Smooth muscle cell (in vitro differentiated cells): ENCODE data around the gene SERTM2. TPM values are rescaled to one million over a fixed set of nuclear protein-coding genes. Genes with fewer than 3 reads are reported as not detected.

Experiments
- DNase-seq: peaks from one replicate; lab custom pipeline; 2025; ENCODE audit not compliant: unreplicated experiment; lab: John Stamatoyannopoulos, UW
- H2AFZ ChIP-seq: fragments of 200-600 bp; sonication (generic); 2 replicates; pipeline ENCODE4 v1.6.0; 2016; ENCODE audit warnings: antibody characterized with exemption, low read depth, mild to moderate bottlenecking
- H3F3A ChIP-seq: fragments of 200-600 bp; sonication (generic); 2 replicates; pipeline ENCODE4 v1.6.0; 2017; ENCODE audit warnings: antibody characterized with exemption, low read depth
- H3K27ac ChIP-seq: fragments of 200-600 bp; sonication (generic); 2 replicates; pipeline ENCODE4 v1.5.1; 2016; ENCODE audit warnings: low read depth, mild to moderate bottlenecking
- H3K27me3 ChIP-seq: fragments of 200-600 bp; sonication (generic); 2 replicates; pipeline ENCODE4 v1.6.1; 2016; ENCODE audit warnings: low read depth, mild to moderate bottlenecking
- H3K36me3 ChIP-seq: fragments of 200-600 bp; sonication (generic); 2 replicates; pipeline ENCODE4 v1.5.1; 2016; ENCODE audit warnings: low read depth
- H3K4me1 ChIP-seq: fragments of 200-600 bp; sonication (generic); 2 replicates; pipeline ENCODE4 v1.5.1; 2016; ENCODE audit warnings: low read depth
- H3K4me2 ChIP-seq: fragments of 200-600 bp; sonication (generic); 2 replicates; pipeline ENCODE4 v1.6.0; 2016; ENCODE audit warnings: mild to moderate bottlenecking
- H3K4me3 ChIP-seq: fragments of 200-600 bp; sonication (generic); 2 replicates; pipeline ENCODE4 v1.5.1; 2016; ENCODE audit warnings: mild to moderate bottlenecking
- H3K79me2 ChIP-seq: fragments of 200-600 bp; sonication (generic); 2 replicates; pipeline ENCODE4 v1.6.0; 2016; ENCODE audit warnings: low read depth, mild to moderate bottlenecking
- H3K9ac ChIP-seq: fragments of 200-600 bp; sonication (generic); 2 replicates; pipeline ENCODE4 v1.6.0; 2016; ENCODE audit warnings: low read depth
- H3K9me3 ChIP-seq: fragments of 200-600 bp; sonication (generic); replicated peaks from 2 replicates; pipeline ENCODE4 v1.5.1; 2016; ENCODE audit warnings: low read depth
- H4K20me1 ChIP-seq: fragments of 200-600 bp; sonication (generic); 2 replicates; pipeline ENCODE4 v1.6.0; 2016; ENCODE audit warnings: low read depth
- WGBS: methylation state at CpG from one replicate; pipeline ENCODE4 v1.1.7; 2016; ENCODE audit warnings: low lambda C conversion rate; 5-methylcytosine and 5-hydroxymethylcytosine counted together
- polyA plus RNA-seq: library from polyadenylated mRNA; unstranded; fragments of >200 nt; fragmentation: Nextera tagmentation; extraction: Ambion mirVana; gene quantifications from 2 replicates; pipeline ENCODE4 v1.2.1, GENCODE V29; 2016
- total RNA-seq: library from RNA; depleted of rRNA; stranded (reverse); fragments of >200 nt; gene quantifications from 2 replicates; pipeline ENCODE4 v1.2.3, GENCODE V29; 2014
- TF ChIP-seq, protein P1 (sequence below): fragments of 200-600 bp; sonication (generic); IDR thresholded peaks from 2 replicates; pipeline ENCODE4 v1.5.1; 2017; ENCODE audit warnings: borderline replicate concordance, mild to moderate bottlenecking, antibody characterized with exemption; ENCODE audit not compliant: insufficient read depth, poor library complexity, severe bottlenecking

Gene SERTM2
- total and polyA plus RNA-seq, 2 experiments from 2014 or later: 0.31 to 0.55 TPM

DNA sequence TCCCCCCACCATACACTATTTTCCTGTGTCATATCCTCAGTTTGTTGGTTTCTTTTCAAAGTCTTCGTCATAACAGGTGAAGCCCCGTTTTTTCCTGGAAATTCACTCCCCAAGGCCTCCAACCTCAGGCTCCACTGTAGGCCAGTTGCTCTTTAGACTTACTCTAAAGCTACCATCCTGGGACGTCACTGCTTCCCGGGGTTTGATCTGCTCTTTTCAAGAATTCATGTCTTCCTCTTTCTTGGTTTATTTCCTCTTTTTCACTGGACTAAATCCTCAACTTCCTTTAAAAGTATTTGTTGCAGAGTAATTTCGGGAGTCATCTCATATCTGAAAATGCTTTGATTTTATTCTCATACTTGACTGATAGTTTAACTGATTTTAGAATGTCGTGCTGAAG, 6.5 kb upstream of the SERTM2 start:
- H3K4me3 ChIP-seq: no peak overlapping the region
- H3K9me3 ChIP-seq: no peaks in the 10 kb centered on the region
- H3K9ac ChIP-seq: no peak overlapping the region
- TF ChIP-seq, protein P1, sequence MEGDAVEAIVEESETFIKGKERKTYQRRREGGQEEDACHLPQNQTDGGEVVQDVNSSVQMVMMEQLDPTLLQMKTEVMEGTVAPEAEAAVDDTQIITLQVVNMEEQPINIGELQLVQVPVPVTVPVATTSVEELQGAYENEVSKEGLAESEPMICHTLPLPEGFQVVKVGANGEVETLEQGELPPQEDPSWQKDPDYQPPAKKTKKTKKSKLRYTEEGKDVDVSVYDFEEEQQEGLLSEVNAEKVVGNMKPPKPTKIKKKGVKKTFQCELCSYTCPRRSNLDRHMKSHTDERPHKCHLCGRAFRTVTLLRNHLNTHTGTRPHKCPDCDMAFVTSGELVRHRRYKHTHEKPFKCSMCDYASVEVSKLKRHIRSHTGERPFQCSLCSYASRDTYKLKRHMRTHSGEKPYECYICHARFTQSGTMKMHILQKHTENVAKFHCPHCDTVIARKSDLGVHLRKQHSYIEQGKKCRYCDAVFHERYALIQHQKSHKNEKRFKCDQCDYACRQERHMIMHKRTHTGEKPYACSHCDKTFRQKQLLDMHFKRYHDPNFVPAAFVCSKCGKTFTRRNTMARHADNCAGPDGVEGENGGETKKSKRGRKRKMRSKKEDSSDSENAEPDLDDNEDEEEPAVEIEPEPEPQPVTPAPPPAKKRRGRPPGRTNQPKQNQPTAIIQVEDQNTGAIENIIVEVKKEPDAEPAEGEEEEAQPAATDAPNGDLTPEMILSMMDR: no peak
- no peak for DNase-seq
- WGBS: 87% methylated on average over 6 of the region's 6 CpGs
- no peak overlapping the region for H3K27ac ChIP-seq
- no peak overlapping the region for H2AFZ ChIP-seq
- H3K27me3 ChIP-seq: no peaks in the 10 kb centered on the region
- no peaks in the 10 kb centered on the region for H3F3A ChIP-seq
- no peaks in the 10 kb centered on the region for H3K36me3 ChIP-seq
- H3K4me2 ChIP-seq: no peak overlapping the region
- no peaks in the 10 kb centered on the region for H3K79me2 ChIP-seq
- no peaks in the 10 kb centered on the region for H3K4me1 ChIP-seq
- H4K20me1 ChIP-seq: no peaks in the 10 kb centered on the region

DNA sequence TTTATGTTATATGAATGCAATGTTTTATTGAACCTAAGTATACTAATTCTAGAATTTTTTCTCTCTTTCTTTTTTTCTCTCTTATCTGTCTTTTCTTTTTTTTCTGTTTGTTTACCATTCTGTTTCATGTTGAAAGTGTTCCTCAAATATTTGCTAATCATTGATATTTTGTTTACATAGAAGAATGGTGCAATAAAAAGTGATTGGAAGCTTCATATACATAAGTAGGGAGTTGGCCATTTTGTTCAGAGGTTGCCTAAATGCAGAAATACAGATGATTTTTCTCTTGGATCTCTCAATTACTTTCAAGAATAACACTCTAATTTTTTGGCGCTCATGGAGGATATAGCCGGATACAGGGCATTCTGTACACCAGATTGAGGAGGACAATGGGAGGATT, 5.7 kb upstream of the SERTM2 start:
- Histone ChIP-seq H3K4me1 (no peaks in the 10 kb centered on the region), H3K4me2 (no peak overlapping the region), H3K27ac (no peak overlapping the region), H3K4me3 (no peak overlapping the region), H4K20me1 (no peaks in the 10 kb centered on the region), H3K36me3 (no peaks in the 10 kb centered on the region), H3K9me3 (no peaks in the 10 kb centered on the region), H3K27me3 (no peaks in the 10 kb centered on the region), H3F3A (no peaks in the 10 kb centered on the region), H2AFZ (no peak overlapping the region), H3K79me2 (no peaks in the 10 kb centered on the region), H3K9ac (no peak overlapping the region)
- TF ChIP-seq, protein P1: no peak
- no peak for DNase-seq
- 98% methylated on average over 2 of the region's 2 CpGs for WGBS

DNA sequence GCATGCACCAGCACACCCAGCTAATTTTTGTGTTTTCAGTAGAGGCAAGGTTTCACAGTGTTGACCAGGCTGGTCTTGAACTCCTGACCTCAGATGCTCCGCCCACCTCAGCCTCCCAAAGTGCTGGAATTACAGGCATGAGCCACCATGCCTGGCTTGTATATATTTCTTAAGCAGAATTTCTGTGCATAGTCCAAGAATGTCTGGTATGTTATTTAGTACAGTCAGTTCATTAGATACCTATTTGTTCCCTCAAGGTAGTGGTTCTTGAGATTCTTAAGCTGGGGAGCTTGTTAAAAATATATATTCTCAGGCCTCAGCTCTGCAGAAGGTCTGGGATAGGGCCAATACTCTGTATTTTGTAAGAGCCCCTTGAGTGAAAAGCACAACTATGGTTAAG, 4.6 kb upstream of the SERTM2 start:
- Histone ChIP-seq H3K36me3 (no peaks in the 10 kb centered on the region), H3K9me3 (no peaks in the 10 kb centered on the region), H3K27me3 (no peaks in the 10 kb centered on the region), H3K27ac (no peak overlapping the region), H3K4me2 (no peak overlapping the region), H3K79me2 (no peaks in the 10 kb centered on the region), H3F3A (no peaks in the 10 kb centered on the region), H3K4me1 (peaks cover 8% of the 10 kb centered on the region), H2AFZ (no peak overlapping the region), H3K9ac (no peak overlapping the region), H3K4me3 (no peak overlapping the region), H4K20me1 (no peaks in the 10 kb centered on the region)
- WGBS: 90% methylated on average over 1 of the region's 1 CpG
- DNase-seq: no peak
- TF ChIP-seq, protein P1: no peak

DNA sequence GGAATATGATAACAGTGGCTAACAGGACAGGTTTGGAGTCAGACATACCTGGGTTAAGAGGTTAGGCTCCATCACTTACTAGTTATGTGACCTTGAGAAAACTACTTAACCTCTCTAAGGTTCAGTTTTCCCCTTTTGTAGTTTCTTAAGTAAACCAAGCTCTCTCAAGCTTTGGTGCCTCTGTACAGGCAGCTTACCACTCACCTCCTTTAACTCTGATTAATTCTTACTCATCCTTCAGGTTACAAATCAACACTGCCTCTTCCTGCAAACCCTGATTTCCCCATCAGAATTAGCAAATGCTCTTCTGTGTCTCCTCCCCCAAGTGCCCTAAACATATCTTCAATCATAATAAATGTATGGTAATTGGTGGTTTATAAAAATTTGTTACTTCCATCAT, 3.5 kb upstream of the SERTM2 start:
- no peaks in the 10 kb centered on the region for H3K36me3 ChIP-seq
- H3K9ac ChIP-seq: no peak overlapping the region
- H3K9me3 ChIP-seq: no peaks in the 10 kb centered on the region
- H4K20me1 ChIP-seq: no peaks in the 10 kb centered on the region
- TF ChIP-seq, protein P1: no peak
- H3K4me2 ChIP-seq: no peak overlapping the region
- H3K79me2 ChIP-seq: no peaks in the 10 kb centered on the region
- peaks cover 3% of the 10 kb centered on the region for H3F3A ChIP-seq
- H3K27ac ChIP-seq: no peak overlapping the region
- H3K27me3 ChIP-seq: no peaks in the 10 kb centered on the region
- DNase-seq: no peak
- H2AFZ ChIP-seq: peak overlapping the region; percentile 20
- peaks cover 13% of the 10 kb centered on the region for H3K4me1 ChIP-seq
- H3K4me3 ChIP-seq: no peak overlapping the region
